NCI-H1930 (cell line): ENCODE results near the gene RPL35.

Source experiments
- DNase-seq, 2 experiments: peaks; one replicate each; lab custom pipeline; 2025; lab: John Stamatoyannopoulos, UW

RPL35 gene

DNA sequence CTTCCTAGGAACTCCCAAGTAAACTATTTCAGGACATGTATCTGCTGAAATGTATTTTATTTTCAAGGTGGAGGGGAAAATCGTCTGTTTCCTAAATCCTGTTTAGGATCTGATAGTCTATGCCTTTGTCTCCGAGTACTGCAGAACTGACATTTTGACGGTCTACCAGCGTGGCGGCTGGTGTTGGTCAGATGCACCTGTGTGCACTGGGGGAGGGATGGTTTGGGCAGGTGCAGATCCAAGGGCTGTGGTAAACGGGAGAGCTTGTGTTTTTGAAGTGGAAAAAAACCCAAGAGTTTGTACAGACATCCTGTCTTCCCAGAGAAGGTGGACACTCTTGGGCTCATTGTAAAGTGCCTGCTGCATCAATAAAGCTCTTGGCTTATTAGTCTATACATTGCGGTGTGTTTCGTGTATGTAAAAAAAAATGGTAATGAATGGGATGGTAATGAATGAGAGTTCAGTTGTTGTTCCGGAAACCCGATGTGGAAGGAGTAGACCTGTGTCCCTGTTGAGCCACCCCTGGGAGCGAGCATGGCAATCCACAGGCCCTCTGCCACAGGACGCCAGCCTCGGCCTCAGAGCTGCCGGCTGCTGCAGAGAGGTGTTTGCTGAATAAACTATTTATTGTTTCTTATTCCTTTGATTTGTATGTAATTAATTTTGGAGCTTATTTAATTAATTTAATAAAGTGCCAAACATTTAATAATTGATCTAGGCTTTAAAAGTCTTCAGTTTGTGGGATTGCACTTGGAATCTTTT, 15.4 kb upstream of the RPL35 start:
- no peak for DNase-seq

DNA sequence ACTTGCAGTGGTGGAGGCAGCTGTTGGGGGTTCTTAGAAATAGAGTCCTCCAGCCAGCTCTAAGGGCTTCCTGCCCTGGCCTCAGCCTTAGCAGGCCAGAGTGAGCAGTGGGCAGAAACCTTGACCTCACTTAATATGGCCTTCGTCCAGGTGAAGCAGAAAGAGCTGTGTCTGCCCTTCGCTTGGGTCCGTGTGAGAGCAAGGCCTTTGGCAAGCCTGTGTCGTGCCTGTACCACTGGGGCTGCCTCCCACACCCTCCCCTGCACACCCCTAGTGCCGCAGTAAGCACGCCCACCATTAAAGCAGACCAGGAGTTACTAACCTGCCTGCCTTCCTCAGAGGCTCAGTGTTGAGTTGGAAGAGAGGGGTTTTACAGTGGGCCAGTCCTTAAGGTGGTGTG, 13.7 kb upstream of the RPL35 start:
- no peak for DNase-seq

DNA sequence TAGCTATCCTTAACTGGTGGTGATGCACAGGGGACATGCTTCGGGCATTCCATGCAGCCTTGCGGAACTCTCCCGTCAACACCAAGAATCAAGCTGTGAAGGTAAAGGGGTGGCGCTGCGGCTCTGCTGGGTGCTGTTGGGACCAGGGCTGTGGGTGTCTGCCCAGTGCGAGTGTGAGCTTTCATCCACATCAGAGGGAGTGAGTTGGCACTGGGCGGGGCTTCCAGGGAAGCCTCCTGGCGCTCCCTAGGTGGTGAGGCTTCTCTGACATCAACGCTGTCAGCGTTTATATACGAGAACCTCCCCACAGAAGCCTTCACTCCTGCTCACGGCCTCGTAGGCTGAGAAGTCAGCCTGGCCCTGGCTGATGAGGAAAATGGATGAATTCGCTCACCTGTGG, 11.9 kb upstream of the RPL35 start:
- no peak for DNase-seq

DNA sequence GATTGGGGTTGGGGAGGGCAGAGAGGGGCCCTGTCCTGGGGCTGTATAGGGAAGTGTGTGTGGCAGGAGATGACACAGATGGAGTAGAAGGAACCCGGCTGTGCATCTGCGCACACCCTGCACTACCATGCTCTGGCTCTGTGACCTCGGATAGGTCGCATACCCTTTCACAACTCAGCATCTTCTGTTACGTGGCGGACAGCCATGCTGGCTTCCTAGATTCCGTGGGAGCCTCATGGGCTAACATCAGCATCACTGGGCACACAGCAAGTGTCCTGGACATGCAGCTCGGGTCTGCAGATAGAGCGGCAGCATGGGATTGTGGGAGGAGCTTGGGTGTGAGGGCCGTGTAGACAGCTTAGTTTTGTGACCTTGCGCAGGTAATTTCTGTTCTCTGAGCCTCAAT, 9.4 kb upstream of the RPL35 start:
- DNase-seq, result no peak

DNA sequence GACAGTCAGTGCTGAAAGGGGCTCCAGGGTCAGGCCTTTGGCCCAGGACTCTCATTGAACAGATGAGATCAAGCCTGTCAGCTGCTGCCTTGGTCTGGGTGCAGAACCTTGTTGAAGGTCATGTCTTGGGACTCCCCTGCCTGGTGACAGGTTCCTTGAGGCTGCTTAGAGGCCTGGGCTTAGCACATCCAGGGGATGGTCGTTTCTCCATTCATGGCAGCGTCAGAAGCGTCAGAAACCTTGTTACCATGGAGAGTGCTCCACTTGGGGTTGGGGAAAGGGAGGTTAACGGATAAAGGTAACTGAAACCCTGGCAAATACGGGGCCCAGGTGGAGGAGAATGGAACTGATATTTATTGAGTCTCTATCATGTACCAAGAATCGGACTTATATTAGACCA, 9.0 kb upstream of the RPL35 start:
- DNase-seq, result no peak

DNA sequence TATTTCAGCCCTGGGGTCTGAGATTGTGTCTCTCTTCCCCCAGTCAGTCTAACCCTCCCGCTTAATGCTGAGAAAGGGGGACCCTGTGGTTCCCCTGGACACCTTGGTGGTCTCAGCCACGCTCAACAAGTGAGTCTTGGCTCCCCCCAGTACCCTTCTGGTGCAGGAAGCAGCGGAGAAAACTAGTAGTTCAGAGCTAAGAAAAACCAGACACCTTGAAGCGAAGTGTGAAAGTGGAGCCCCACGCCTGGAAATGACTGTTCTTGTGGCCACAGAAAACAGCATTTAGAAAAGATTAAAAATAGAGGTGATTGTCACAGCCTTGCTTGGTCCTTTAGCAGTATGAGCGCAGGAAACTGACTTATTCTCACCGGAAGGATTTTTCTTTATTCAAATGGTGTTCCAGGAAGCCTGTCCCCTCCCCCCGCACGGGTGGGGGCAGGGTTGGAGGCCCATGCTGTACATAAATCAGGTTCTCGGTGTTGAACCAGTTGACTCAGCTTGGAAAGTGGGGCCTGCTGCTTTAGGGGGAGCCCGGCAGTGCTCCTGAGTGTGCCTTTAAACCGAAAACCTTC, 8.3 kb upstream of the RPL35 start:
- no peak for DNase-seq

DNA sequence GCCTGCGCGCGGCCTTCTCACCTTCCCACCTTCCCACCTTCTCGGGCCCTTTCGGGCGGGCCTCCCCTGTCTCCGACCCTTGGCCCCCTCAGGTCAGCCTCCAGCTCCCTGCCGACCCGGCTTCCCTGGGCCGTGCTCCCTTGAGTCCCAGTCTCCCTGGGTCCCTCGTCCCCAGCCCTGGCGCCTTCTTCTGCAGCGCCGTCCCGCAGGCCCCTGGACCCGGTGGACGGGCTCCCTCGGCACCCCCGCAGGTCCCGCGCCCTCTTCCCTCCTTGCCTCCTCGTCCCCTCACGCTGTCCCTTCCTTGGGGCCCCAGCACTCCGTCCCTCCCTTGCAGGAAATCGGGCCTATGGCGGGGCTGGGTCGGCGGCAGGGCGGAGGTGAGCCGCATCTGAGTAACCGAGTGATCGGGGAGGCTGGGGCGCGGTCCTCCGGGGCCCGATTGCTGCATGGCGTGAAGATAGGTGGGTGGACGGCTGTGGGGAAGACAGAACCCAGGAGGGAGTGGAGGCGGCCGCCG, 7.8 kb upstream of the RPL35 start:
- no peak for DNase-seq

DNA sequence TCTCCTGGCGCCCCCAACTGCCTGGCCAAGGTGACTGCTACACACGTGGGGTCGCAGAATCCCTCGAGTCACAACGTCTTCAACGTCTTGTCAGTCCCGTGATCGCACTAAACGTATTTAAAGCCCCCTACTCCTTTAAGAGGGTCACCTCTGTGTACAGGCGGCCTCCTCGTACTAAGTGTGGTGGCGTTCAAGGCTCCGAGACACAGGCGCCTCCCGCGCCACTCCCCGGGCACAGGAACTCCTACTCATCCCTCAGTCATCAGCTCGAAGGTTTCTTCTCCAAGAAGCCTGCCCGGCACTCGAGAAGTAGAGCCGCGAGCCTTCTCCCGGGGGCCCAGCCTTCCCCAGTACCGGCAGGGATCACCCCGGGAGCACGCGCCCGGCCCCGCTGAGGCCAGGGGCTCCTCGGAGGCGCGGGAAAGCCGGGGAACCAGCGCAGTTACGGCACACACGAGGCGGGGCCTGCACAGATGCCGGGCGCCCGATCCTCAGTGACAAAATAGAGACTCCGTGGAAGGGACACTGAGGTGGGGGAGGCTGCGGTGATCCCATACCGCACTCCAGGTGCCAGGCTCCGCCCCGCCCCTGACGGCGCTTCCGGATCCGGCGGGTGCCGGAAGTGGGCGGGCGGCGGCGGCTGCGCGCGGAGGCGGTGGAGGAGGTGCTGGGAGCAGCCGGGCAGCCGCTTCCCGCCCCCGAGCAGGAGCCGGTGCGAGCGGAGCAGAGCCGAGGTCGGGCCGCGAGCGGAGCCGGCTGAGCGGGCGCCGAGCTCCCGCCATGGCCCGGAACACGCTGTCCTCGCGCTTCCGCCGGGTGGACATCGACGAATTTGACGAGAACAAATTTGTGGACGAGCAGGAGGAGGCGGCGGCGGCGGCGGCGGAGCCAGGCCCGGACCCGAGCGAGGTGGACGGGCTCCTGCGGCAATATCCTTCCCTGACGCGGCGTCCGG, 7.0 kb upstream of the RPL35 start:
- DNase-seq, result peak; percentile 48 to 82

DNA sequence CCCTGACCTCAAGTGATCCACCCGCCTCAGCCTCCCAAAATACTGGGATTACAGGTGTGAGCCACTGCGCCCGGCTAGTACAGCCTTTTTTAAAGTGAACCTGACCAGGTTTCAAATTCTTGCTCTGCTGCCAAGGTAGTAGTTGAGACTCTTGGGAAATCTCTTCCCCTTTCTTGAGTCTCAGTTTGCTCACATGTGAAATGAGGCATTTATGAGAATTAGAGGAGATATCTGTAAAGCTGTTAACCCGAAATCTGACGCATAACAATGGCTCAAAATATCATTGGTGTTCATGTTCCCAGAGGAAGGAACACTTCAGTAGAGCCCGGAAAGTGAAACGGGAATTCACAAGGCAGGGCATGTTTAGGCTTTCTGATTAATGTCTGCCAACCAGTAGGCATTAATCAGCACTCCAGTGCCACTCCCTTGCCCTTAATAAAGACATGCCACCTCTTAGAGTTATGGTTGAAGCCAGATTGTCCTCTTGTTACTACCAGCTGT, 1.7 kb upstream of the RPL35 start:
- no peak for DNase-seq

DNA sequence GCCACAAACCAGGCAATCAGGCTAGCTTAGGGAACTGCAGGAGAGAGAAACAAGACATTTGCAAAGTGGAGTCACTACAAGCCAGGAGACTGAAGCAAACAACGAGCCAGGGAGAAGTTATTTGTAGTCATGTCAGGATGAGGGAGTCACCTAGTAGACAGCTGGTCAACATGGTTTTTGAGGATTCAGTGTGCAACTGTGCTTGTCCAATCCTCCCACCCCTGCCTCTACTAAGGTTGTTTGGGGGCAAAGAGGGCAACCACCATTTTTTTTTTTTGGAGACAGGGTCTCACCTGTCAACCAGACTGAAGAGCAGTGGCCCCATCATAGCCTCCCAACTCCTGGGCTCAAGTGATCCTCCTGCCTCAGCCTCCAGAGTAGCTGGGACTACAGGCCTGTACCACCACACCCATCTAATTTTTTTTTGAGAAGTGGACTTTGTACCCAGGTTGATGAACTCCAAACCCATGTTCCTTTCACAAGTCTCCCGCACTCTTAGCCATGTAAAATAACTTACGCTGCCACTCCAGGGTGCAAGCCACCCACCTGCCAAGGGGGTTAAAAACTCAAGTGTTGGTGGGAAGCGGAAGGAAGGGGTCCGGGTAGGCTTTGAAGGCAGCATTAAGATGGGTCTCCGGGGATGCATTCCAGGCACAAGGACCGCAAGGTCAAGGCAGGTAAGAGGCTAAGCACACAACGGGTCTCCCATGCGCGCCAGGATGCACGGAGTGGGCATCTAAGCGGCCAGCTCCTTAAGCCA, 995 bp downstream of the RPL35 start:
- no peak for DNase-seq

DNA sequence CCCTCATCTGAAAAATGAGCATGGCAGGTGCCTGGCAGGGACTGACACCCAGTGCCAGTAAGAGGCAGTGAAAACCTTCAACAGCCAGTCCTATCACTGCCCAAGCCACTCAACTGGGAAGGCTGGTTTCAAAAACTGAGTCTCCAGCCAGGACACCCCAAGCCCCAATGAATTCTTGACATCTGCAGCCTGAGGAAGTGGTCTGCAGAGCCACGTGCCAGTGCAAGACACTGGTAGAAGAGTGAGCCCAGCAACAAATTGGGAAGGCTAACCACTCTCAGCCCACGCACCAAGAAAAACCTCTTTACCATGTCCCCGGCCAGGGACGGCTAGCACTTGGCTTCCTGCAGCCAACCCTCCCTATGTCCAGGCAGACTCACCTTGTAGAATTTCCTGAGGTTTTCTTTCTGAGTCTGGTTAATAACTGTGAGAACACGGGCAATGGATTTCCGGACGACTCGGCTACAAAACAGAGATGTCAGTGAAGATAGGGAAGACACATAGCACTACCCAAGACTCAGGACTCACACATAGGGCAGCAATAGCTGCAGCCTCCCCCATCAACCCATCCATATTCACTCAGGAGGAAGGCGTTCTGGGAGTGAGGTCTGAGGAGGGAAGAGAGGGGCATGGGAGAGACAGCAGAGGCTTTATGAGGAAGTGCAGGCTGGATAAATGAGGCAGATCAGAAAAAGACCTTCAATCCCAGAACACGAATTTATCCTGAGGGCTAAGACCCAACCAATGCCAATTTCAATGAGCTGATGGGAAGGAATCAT, 1.8 kb downstream of the RPL35 start:
- no peak for DNase-seq

DNA sequence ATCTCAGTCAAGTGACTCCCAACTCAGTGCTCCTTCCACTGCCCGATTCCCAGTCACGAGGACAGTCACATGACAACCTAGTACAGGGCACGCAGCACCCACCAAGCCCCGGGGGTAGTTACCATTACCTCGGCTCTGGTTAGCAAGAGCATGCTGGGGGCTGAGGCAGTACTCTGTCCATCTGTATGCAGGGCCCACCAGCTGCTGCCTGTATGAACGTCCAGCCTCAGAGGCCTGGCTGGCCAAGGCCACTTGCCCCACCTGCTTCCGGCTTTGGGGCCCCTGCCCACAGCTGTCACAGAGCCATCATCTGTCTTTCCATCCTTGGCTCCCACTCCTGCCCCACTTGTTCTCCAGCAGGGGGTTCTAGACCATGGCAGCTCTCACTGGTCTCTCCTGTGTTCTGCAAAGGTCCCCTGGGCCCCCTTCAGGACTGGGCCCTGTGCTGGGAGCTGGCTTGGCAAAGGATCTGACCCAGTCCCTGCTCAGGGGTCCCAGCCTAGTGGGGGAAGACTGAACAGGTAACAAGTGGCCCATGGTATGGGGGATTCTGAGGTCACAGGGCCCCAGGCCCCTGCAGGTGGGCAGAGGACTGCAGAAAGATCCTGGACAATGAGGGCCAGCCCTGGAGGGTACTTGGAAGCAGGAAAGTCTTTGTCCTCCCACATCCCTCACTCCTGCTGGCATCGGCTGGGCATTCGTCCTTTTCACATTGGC, 3.3 kb downstream of the RPL35 start:
- DNase-seq, result no peak

DNA sequence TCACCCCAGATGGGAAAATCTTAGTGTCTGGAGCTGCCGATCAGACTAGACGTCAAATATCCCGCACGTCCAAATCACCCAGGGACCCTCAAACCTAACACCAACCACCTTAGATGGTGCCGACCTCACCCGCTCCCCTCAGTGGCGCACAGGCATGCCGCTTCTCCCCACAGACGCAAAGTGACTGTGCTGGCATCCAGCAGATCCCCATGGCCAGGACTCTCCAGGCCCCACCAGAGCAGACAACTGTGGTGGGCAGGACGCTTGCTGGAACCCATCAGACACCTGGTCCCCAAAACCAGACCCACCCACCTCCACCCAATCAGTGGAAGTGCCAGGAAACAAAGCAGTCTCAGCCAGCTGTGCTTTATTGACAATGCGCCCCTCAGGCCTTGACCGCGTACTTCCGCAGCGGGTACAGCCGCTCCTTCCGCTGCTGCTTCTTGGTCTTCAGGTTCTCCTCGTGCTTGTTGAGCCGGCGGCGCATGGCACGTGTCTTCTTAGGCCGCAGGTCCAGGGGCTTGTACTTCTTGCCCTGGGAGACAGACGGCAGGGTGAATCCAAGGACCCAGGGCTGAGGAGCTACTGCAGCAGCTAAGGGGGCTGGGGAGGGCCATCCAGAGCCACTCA, 4.1 kb downstream of the RPL35 start:
- no peak for DNase-seq

DNA sequence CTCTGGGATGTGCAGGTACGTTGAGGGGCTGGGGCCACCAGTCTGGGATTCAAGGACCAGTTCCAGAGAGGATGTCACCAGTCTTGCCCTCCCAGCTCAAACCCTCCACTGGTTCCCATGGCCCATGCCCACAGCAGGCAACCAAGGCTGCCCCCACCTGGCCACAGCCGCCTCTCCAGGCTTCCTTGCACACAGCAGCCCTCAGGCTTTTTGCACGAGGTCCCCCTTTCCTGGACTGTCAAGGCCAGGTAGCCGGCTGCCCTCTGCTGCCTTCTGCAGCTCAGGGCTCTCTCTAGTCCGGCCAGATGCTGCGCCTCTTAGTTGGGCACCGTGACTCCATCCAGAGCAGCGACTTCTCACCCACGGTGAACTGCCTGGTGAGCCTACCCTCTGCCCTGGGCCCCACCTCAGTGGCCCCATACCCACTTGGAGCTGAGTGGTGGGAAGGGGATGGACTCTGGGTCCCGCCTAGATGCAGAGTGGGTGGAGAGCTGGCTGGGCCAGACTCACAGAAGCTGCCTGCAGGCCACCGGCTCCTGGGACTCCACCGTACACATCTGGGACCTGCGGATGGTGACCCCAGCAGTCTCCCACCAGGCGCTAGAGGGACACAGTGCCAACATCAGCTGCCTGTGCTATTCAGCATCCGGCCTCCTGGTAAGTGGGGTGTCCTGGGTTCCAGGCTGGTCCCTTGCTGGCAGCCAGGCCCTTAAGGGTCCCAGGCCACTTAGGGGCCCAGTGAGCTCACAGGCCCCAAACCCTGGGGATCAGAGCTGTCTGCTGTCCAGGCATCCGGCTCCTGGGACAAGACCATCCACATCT, 5.6 kb downstream of the RPL35 start:
- no peak for DNase-seq

DNA sequence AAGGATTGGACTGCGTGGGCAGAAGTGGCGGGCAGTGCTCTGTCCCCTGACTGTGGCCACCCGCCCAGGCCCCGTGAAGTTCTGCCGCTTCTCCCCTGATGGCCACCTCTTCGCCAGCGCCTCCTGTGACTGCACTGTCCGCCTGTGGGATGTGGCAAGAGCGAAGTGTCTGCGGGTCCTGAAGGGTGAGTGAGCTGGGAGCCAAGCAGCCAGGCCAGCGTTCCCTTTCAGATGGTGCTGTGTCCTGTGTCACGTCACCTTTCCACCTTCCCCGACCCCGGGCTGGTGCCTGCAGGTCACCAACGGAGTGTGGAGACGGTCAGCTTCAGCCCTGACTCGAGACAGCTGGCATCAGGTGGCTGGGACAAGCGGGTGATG, 6.2 kb downstream of the RPL35 start:
- DNase-seq, result no peak

DNA sequence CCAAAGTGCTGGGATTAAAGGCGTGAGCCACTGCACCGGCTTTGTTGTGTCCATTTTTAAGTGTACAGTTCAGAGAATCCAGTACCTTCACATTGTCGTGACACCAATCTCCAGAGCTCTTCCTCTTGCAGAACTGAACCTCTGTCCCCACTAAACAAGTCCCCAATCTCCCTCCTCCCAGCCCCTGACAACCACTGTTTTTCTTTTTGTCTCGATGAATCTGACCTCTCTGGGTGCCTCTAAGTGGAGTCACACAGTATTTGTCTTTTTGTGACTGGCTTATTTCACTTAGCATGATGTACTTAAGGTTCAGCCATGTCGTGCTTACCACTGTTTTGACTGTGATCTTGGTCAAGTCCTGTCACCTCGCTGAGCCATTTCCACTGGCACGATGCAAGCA, 6.9 kb downstream of the RPL35 start:
- no peak for DNase-seq

DNA sequence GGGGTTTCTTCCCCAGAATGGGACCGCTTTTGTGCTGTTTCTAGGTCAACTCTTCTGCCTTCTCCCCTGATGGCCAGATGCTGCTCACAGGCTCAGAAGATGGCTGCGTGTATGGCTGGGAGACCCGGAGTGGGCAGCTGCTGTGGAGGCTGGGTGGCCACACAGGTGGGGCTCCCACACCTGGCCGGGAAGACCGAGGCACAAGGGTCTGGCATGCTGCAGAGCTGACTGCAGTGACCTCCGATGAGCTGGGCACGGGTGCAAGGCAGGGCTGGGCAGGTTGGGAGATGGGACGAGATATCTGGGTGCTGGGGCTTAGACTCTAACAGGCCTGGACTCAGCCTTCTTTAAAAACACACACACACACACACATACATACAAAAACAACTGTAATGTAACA, 7.6 kb downstream of the RPL35 start:
- DNase-seq, result no peak

DNA sequence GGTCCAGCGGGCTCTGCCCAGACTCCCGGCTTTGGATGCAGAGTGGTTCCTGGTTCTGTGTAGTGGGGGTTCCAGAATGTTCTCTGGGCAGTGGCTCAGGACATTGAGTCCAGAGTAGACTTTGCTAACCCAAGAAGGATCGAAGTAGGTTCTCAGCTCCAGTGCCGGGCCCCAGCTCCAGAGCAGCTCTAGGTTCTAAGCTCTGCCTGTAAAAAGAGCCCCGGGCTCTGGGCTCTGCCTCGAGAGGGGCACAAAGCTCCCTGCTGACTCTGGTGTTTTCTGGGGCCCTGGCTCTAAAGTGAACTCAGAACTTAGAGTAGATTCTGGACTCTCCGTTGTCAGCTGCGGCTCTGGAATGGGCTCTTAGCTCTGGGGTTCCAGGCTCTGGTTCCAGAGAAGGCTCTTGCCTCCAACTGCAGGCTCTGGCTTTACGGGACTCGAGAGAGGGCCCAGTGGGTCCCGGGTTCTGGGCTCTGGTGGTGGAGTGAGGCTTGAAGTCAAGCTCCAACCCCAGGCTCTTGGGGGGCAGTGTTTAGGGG, 8.1 kb downstream of the RPL35 start:
- no peak for DNase-seq
